Naive thymus-derived CD4-positive, alpha-beta T cell (primary cell): ENCODE measurements around the gene PSD2. TPM values are rescaled to one million over a fixed set of nuclear protein-coding genes. Genes with fewer than 3 reads are reported as not detected.

Source experiments
- ATAC-seq: fragments of 150-1000 bp; cut with Tn5 transposase; 2 replicates; pipeline ENCODE4 v1.10.0; 2021; ENCODE audit warnings: mild to moderate bottlenecking, moderate library complexity
- CTCF ChIA-PET: fragments of 350-600 bp; sonication (Branson Sonifier 250); formaldehyde crosslinking; loops from one replicate; lab custom pipeline; 2021; ENCODE audit warnings: antibody characterized with exemption; lab: Charles Lee
- POLR2A ChIA-PET: fragments of 350-600 bp; sonication (Branson Sonifier 250); formaldehyde crosslinking; loops from one replicate; lab custom pipeline; 2021; ENCODE audit warnings: antibody characterized with exemption, inconsistent platforms; lab: Charles Lee
- DNase-seq, 9 donors: peaks; one replicate each; pipeline versions ENCODE4 v3.0.0 to v3.0.0-alpha.2; 2020 to 2022; ENCODE audit warnings: mixed read lengths in 1 of 9
- H3K27ac ChIP-seq: one replicate; pipeline ENCODE4 v1.7.0; 2013; ENCODE audit warnings: mild to moderate bottlenecking, low read depth, low read length, moderate library complexity
- H3K27me3 ChIP-seq, 2 donors: one replicate each; pipeline ENCODE4 v1.7.0; 2013; ENCODE audit warnings: low read length in 2 of 2, mild to moderate bottlenecking in 2 of 2, moderate library complexity in 2 of 2; ENCODE audit not compliant: control insufficient read depth in 2 of 2, insufficient read depth in 2 of 2
- H3K36me3 ChIP-seq, 3 experiments: 1 replicate in 2 of 3; 2 replicates in 1 of 3; pipeline ENCODE4 v1.7.0; 2013; ENCODE audit warnings: low read length in 3 of 3, mild to moderate bottlenecking in 3 of 3, moderate library complexity in 1 of 3; ENCODE audit not compliant: insufficient read depth in 3 of 3, control insufficient read depth in 2 of 3
- H3K4me1 ChIP-seq, 2 donors: one replicate each; pipeline ENCODE4 v1.7.0; 2013; ENCODE audit warnings: low read length in 2 of 2, mild to moderate bottlenecking in 2 of 2, moderate library complexity in 1 of 2; ENCODE audit not compliant: control insufficient read depth in 2 of 2, insufficient read depth in 2 of 2
- H3K4me3 ChIP-seq: 2 replicates; pipeline ENCODE4 v1.7.0; 2013; ENCODE audit warnings: mild to moderate bottlenecking, low read length
- H3K9me3 ChIP-seq, 3 experiments: 1 replicate in 2 of 3; 2 replicates in 1 of 3; pipeline ENCODE4 v1.7.0; 2013; ENCODE audit warnings: low read length in 3 of 3; ENCODE audit not compliant: control insufficient read depth in 2 of 3
- H3K27ac Mint-ChIP-seq, 9 donors: one replicate each; pipeline ENCODE4 v1.8.0; 2020 to 2022; ENCODE audit warnings: mixed read lengths in 9 of 9, mild to moderate bottlenecking in 8 of 9, moderate library complexity in 5 of 9, inconsistent platforms in 2 of 9
- H3K27me3 Mint-ChIP-seq, 5 donors: one replicate each; pipeline ENCODE4 v1.8.0; 2021 to 2022; ENCODE audit warnings: mixed read lengths in 5 of 5, mild to moderate bottlenecking in 1 of 5
- H3K36me3 Mint-ChIP-seq, 5 donors: one replicate each; pipeline ENCODE4 v1.8.0; 2020 to 2022; ENCODE audit warnings: mixed read lengths in 5 of 5, mild to moderate bottlenecking in 3 of 5, inconsistent platforms in 1 of 5
- H3K4me1 Mint-ChIP-seq, 7 donors: one replicate each; pipeline ENCODE4 v1.8.0; 2020 to 2022; ENCODE audit warnings: mixed read lengths in 7 of 7, mild to moderate bottlenecking in 3 of 7, inconsistent platforms in 1 of 7
- H3K4me3 Mint-ChIP-seq, 10 donors: one replicate each; pipeline ENCODE4 v1.8.0; 2020 to 2022; ENCODE audit warnings: mild to moderate bottlenecking in 10 of 10, mixed read lengths in 10 of 10, moderate library complexity in 6 of 10, inconsistent platforms in 2 of 10
- H3K9me3 Mint-ChIP-seq, 11 donors: one replicate each; pipeline ENCODE4 v1.8.0; 2020 to 2022; ENCODE audit warnings: mixed read lengths in 11 of 11, mild to moderate bottlenecking in 4 of 11, inconsistent platforms in 1 of 11, moderate library complexity in 1 of 11
- intact Hi-C, 2 donors: fragments of 100-400 bp; cut with micrococcal nuclease; formaldehyde crosslinking; loops; one replicate each; pipeline ENCODE4 v1.15.1; 2023
- polyA plus RNA-seq, 2 donors: library from polyadenylated mRNA; unstranded; fragments of 300-500 nt; fragmentation: Illumina TruSeq; gene quantifications; one replicate each; pipeline ENCODE4 v1.2.3, GENCODE V29; 2021
- total RNA-seq, 6 experiments: library from RNA in 5 of 6; stranded (reverse) in 5 of 6; gene quantifications; 1 replicate in 5 of 6; 2 replicates in 1 of 6; pipeline ENCODE4 v1.2.3 and lab custom pipeline; 2021 to 2026

PSD2 gene
- total and polyA plus RNA-seq, 7 experiments from 2014 or later = 0.05 to 0.42 TPM; not detected in 5

DNA sequence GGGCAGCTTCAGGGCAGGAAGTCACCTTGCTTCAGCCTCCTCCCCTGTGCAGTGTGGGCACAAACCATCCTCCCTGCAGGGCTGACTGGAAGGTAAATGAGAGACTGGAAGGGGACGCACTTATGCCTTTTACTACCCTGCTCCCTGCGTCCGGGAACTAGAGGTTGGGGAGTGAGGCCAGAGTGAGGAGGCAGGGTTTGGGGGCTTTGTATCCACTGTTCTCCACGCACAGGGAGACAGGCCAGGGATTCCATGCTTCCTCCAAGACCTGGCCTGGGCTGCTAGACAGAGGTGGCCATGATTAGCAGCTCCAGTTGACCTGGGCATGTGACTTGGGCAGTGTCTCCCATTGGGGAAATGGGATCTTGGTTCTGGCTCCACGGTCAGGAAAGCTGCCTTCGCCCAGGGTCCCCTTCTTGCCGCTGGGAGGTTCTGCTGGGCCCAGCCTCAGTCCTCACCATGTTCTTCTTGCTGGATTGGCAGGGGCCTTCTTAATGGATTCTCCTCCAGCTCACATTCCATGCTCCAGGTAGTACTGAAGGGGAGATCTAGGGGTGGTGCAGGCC lies 37.0 kb upstream of the PSD2 start:
- Mint-ChIP-seq H3K36me3 (peaks cover 0 to 4% (median 0%) of the 10 kb centered on the region in 5 donors), H3K27me3 (peaks cover 40 to 91% (median 58%) of the 10 kb centered on the region in 5 donors), H3K4me3 (no peak overlapping the region), H3K9me3 (no peaks in the 10 kb centered on the region), H3K27ac (peak overlapping the region in 2 of 9 donors; percentile 1 to 20), H3K4me1 (peaks cover 6 to 12% (median 7%) of the 10 kb centered on the region in 7 donors)
- DNase-seq = no peak
- Histone ChIP-seq H3K4me3 (no peak overlapping the region), H3K27ac (no peak overlapping the region), H3K4me1 (peaks cover 3 to 13% of the 10 kb centered on the region in 2 donors), H3K27me3 (peaks cover 3 to 14% of the 10 kb centered on the region in 2 donors), H3K36me3 (no peaks in the 10 kb centered on the region), H3K9me3 (no peaks in the 10 kb centered on the region)
- CTCF ChIA-PET = interaction anchor here (0.5 to 1.2 kb wide), 3 partner anchors 28 to 315 kb away, joined by 3 read pairs; no protein-coding TSS in a partner anchor
- intact Hi-C loops = no loop called here
- POLR2A ChIA-PET = interaction anchor here (1.0 kb wide), 1 partner anchor 464 kb away, joined by 5 read pairs; no protein-coding TSS in a partner anchor
- no peak for ATAC-seq

DNA sequence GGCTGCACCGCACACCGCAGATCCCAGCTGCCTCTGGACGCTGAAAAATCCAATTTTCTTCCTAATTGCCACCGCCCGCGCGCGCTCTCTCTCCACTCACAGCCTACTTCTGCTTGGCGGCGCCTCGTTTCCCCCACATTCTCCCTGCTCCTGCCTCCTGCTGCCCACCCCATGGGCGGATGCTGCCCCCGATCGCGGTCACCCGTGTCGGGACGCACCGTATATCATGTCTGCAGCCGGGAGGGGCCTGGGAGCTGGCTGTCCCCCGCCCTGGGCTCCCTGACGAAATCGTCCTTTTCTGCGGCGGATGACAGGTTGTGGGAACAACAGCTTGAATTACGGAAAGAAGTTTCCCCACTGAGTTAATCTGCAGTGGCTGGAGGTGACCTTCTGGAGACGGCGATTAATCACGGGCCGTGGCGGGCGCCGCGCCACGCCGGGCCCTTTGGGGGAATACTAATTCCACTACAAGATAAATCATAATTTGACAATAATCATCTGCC lies 36.3 kb upstream of the PSD2 start:
- CTCF ChIA-PET = interaction anchor here (0.9 kb wide), 1 partner anchor 13 kb away, joined by 3 read pairs; no protein-coding TSS in a partner anchor
- Mint-ChIP-seq H3K36me3 (peaks cover 0 to 4% (median 0%) of the 10 kb centered on the region in 5 donors), H3K9me3 (no peaks in the 10 kb centered on the region), H3K27ac (no peak overlapping the region), H3K27me3 (peaks cover 45 to 91% (median 63%) of the 10 kb centered on the region in 5 donors), H3K4me3 (no peak overlapping the region), H3K4me1 (peaks cover 7 to 12% (median 8%) of the 10 kb centered on the region in 7 donors)
- ATAC-seq (no peak), DNase-seq (no peak)
- Histone ChIP-seq H3K9me3 (no peaks in the 10 kb centered on the region), H3K4me1 (peaks cover 3 to 15% of the 10 kb centered on the region in 2 donors), H3K4me3 (no peak overlapping the region), H3K27ac (no peak overlapping the region), H3K27me3 (peaks cover 3 to 14% of the 10 kb centered on the region in 2 donors), H3K36me3 (no peaks in the 10 kb centered on the region)
- intact Hi-C loops = no loop called here
- POLR2A ChIA-PET = interaction anchor here (1.0 kb wide), 1 partner anchor 465 kb away, joined by 5 read pairs; no protein-coding TSS in a partner anchor

DNA sequence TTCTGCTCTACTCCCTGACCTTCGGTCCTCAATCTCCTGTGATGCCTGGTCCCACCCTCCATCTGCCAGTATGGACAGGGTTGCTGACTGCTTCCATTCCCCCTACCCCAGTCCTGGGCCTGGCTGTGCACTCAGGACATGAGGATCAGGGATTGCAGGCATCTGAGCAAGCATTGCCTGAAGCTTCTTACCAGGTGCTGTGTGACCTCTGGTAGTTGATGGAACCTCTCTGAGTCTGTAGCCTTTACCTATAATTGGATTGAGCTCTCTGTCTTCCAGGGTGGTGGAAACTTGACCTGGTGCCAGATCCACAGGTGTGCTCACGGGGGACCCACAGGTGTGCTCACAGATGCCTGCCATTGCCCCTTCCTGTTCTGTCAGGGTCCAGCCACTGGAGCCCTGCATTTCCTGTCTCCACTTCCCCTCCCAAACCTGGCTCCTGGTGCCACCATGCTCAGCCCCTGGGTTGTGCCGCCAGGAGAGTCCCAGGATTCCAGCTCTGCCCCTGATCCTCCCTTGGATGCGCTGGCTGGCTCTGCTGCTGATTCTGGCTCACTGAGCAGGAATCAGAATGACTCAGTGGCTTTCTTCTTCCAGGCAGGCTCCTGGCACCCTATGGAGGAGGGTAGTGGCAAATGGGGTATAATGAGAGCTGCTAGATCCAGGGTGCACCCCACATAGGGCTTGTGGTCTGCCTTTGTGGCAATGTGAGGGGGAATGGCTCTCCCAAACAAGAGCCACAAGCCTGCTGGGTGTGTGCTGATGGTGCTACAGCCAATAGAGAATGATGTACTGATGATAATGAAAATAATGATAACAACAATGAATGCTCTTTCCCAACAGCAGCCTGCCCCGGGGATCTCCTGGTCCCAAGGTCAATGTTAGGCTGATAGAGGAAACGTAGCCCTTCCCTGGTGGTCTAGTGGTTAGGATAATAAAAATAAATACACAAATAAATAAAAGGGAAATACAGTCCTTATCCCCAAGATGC lies 35.2 kb upstream of the PSD2 start:
- intact Hi-C loops = no loop called here
- Histone ChIP-seq H3K4me3 (no peak overlapping the region), H3K9me3 (no peaks in the 10 kb centered on the region), H3K36me3 (no peaks in the 10 kb centered on the region), H3K27ac (no peak overlapping the region), H3K27me3 (peaks cover 2 to 17% of the 10 kb centered on the region in 2 donors), H3K4me1 (peaks cover 6 to 16% of the 10 kb centered on the region in 2 donors)
- H3K9me3 Mint-ChIP-seq = no peaks in the 10 kb centered on the region
- H3K27me3 Mint-ChIP-seq = peaks cover 41 to 89% (median 57%) of the 10 kb centered on the region in 5 donors
- no peak overlapping the region for H3K27ac Mint-ChIP-seq
- peaks cover 0 to 3% (median 0%) of the 10 kb centered on the region in 5 donors for H3K36me3 Mint-ChIP-seq
- ChIA-PET POLR2A (no interaction called here), CTCF (interaction anchor here (0.9 kb wide), 1 partner anchor 12 kb away, joined by 3 read pairs; no protein-coding TSS in a partner anchor)
- H3K4me1 Mint-ChIP-seq = peaks cover 4 to 16% (median 8%) of the 10 kb centered on the region in 7 donors
- DNase-seq = no peak
- ATAC-seq = no peak
- H3K4me3 Mint-ChIP-seq = no peak overlapping the region

DNA sequence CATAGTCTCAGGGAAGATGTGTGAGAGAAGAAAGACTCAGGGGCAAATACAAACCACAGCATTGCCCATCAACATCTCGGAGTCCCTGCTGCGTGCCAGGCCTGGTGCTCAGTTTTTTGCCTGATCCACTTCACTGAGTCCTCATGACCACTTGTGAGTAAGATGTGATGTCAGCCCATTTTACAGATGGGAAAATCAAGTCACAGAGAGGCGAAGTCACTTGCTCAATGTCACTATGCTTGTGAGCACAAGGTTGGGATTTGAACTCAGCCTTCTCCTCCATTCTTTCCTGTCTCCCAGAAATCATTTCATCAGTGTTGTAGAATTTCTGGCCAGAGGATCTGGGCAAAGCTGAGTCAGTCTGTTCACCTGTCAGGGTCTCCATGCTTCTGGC lies 34.6 kb upstream of the PSD2 start:
- Histone ChIP-seq H3K4me3 (no peak overlapping the region), H3K9me3 (no peaks in the 10 kb centered on the region), H3K4me1 (peaks cover 7 to 10% of the 10 kb centered on the region in 2 donors), H3K27me3 (peaks cover 3 to 12% of the 10 kb centered on the region in 2 donors), H3K27ac (no peak overlapping the region), H3K36me3 (no peaks in the 10 kb centered on the region)
- Mint-ChIP-seq H3K4me3 (no peak overlapping the region), H3K9me3 (no peaks in the 10 kb centered on the region), H3K4me1 (peaks cover 0 to 16% (median 5%) of the 10 kb centered on the region in 7 donors), H3K27me3 (peaks cover 38 to 90% (median 53%) of the 10 kb centered on the region in 5 donors), H3K36me3 (no peaks in the 10 kb centered on the region), H3K27ac (no peak overlapping the region)
- intact Hi-C loops = no loop called here
- ATAC-seq (no peak), DNase-seq (no peak)
- ChIA-PET CTCF (no interaction called here), POLR2A (no interaction called here)

DNA sequence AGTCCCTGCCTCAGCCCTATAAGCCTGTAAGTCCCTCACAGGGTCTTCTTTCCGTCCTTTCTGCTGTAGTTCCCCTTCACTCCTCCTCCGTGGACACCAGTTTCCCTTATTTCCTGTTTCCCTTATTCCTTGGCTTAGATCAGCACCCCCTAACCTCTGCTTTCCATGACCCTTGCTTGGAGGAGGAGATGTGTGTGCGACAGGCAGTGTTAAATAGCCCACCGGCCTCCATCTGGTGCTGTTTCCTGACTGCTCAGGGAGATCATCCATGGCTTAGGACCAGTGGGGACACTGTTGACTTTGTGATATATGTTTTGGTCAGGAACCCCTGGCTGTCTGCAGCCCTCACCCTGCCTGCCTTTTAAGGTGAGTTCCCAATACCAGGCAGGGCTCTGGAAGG lies 34.1 kb upstream of the PSD2 start:
- no peak for ATAC-seq
- H3K9me3 ChIP-seq = no peaks in the 10 kb centered on the region
- Mint-ChIP-seq H3K27me3 (peaks cover 34 to 87% (median 48%) of the 10 kb centered on the region in 5 donors), H3K36me3 (no peaks in the 10 kb centered on the region), H3K4me3 (no peak overlapping the region), H3K27ac (no peak overlapping the region), H3K9me3 (no peaks in the 10 kb centered on the region), H3K4me1 (peaks cover 0 to 16% (median 5%) of the 10 kb centered on the region in 7 donors)
- H3K4me3 ChIP-seq = no peak overlapping the region
- ChIA-PET POLR2A (no interaction called here), CTCF (no interaction called here)
- H3K27me3 ChIP-seq = peaks cover 3 to 9% of the 10 kb centered on the region in 2 donors
- intact Hi-C loops = no loop called here
- H3K36me3 ChIP-seq = no peaks in the 10 kb centered on the region
- no peak overlapping the region for H3K27ac ChIP-seq
- DNase-seq = no peak
- H3K4me1 ChIP-seq = peaks cover 4 to 8% of the 10 kb centered on the region in 2 donors

DNA sequence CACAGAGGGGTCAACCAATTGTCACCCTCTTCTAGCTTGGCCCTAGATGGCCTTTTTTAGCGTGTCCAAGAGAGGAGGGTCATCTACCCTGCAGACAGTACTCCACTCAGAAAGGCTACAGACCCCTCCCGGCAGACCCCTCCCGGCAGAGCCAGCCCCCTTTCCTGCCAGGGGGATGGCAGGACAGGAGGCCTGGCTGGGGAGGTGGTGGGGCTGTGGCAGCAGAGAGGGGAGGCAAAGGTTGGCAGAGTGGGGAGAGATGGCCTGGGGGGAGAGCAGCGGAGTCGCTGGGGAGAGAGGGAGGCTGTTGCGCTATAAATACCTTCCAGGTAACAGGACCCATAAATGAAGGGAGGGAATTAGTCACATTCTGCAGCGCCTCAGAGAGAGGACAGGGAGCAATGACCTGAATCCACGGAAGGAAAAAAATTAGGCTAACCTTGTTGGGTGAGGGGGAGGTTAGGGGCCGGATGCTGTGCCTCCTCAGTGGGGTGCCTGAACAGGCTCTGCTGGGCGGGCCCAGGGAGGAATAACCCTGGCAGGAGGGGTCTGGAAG lies 32.9 kb upstream of the PSD2 start:
- Histone ChIP-seq H3K27me3 (peaks cover 3 to 8% of the 10 kb centered on the region in 2 donors), H3K9me3 (no peaks in the 10 kb centered on the region), H3K4me1 (peaks cover 4 to 8% of the 10 kb centered on the region in 2 donors), H3K4me3 (no peak overlapping the region), H3K36me3 (no peaks in the 10 kb centered on the region), H3K27ac (no peak overlapping the region)
- Mint-ChIP-seq H3K27me3 (peaks cover 28 to 78% (median 45%) of the 10 kb centered on the region in 5 donors), H3K4me1 (peaks cover 0 to 16% (median 5%) of the 10 kb centered on the region in 7 donors), H3K27ac (peak overlapping the region in 1 of 9 donors; percentile 55), H3K36me3 (no peaks in the 10 kb centered on the region), H3K4me3 (no peak overlapping the region), H3K9me3 (no peaks in the 10 kb centered on the region)
- intact Hi-C loops = no loop called here
- DNase-seq = no peak
- ChIA-PET POLR2A (no interaction called here), CTCF (interaction anchor here (0.6 to 1.6 kb wide), 3 partner anchors 129 to 219 kb away, joined by 3 to 9 read pairs (median 4); no protein-coding TSS in a partner anchor)
- ATAC-seq = no peak
